GM19372 (cell line): ENCODE measurements around the gene ATF2.

Experiments used
- ATAC-seq: cut with Tn5 transposase; IDR thresholded peaks from one replicate; pipeline ENCODE4 v1.9.1; 2021; ENCODE audit warnings: mild to moderate bottlenecking, low read depth, moderate library complexity; ENCODE audit not compliant: unreplicated experiment

The ATF2 gene

GRCh38 chr2:175035806-175036205 is 132.2 kb downstream of the ATF2 start:
- no peak for ATAC-seq

- ATAC-seq = no peak
Observed at GRCh38 chr2:175034716-175035115, 133.3 kb downstream of the ATF2 start.

- no peak for ATAC-seq
Observed at GRCh38 chr2:175030380-175031271, 137.4 kb downstream of the ATF2 start.

GRCh38 chr2:175027755-175028154 is 140.2 kb downstream of the ATF2 start:
- no peak for ATAC-seq

- no peak for ATAC-seq
Observed at GRCh38 chr2:175026385-175026784, 141.6 kb downstream of the ATF2 start.

DNA sequence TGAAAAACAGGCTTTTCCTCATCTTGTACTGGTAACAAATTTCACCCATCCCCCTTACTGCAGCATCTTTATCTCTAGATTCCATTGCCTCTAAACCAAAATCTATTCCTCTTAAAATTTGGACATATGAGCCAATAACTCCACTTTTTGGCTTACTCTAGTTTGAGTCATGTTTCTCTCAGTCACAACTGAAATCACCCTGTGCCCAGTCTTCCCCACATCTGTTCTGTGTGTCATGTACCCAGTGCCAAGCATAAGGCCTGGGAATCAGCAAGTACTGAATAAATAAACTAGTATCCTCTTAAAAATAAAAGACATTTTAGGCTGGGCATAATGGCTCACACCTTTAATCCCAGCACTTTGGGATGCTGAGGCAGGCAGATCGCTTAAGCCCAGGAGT is 142.1 kb downstream of the ATF2 start:
- ATAC-seq = no peak

GRCh38 chr2:175025233-175025632 is 142.8 kb downstream of the ATF2 start:
- no peak for ATAC-seq

DNA sequence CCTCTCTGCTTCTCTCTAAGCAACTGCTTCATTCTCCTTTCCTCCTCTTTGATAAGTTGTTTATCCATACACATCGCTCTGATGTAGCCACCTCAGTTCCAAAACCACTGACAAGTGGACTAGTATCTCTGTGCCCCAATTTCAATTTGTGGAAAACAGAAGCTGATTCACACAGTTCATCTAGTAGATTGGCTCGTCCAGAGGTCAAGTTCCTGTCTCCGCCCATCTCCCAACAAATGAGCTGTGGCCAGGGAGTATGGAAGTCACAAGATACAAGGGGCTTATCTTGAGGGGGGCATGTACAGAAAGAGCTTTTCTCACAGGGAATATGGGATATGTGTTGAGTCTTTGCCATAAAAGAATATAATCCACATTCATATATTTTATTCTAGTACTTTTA is 145.1 kb downstream of the ATF2 start:
- no peak for ATAC-seq
